ENCODE measurements around the gene RPL10.

RPL10 gene

DNA sequence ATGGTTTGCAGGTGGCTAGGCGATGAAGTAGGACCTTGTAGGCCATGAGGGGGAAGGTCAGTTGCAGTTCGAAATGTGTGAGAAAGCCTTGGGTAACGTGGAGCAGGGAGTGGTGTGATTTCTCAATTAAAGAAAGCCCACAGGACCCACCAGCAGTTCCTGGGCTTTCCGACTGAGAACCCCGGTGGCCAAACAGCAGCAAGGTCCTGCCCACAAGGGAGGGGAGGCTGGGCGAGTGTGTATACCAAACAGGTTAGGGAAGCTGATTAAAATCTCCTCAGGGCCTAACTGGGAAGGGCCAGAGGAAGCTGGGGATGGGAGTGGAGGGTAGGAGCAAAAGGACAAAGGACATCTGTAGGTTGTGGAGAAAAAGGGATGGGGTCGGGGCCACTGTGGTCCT, 32.7 kb downstream of the RPL10 start:
- in situ Hi-C loops (cut with MboI; ENCODE audit: low pct_unique_long_range_greater_than_20kb, low sequenced_read_pairs, unreplicated experiment) = no loop called here
- TF ChIP-seq, protein P1, sequence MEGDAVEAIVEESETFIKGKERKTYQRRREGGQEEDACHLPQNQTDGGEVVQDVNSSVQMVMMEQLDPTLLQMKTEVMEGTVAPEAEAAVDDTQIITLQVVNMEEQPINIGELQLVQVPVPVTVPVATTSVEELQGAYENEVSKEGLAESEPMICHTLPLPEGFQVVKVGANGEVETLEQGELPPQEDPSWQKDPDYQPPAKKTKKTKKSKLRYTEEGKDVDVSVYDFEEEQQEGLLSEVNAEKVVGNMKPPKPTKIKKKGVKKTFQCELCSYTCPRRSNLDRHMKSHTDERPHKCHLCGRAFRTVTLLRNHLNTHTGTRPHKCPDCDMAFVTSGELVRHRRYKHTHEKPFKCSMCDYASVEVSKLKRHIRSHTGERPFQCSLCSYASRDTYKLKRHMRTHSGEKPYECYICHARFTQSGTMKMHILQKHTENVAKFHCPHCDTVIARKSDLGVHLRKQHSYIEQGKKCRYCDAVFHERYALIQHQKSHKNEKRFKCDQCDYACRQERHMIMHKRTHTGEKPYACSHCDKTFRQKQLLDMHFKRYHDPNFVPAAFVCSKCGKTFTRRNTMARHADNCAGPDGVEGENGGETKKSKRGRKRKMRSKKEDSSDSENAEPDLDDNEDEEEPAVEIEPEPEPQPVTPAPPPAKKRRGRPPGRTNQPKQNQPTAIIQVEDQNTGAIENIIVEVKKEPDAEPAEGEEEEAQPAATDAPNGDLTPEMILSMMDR (IDR thresholded peaks at IDR 0.05; ENCODE audit: extremely low read depth, insufficient read depth, missing control alignments) = no peak
- no peak for DNase-seq (ENCODE audit: low spot score)

DNA sequence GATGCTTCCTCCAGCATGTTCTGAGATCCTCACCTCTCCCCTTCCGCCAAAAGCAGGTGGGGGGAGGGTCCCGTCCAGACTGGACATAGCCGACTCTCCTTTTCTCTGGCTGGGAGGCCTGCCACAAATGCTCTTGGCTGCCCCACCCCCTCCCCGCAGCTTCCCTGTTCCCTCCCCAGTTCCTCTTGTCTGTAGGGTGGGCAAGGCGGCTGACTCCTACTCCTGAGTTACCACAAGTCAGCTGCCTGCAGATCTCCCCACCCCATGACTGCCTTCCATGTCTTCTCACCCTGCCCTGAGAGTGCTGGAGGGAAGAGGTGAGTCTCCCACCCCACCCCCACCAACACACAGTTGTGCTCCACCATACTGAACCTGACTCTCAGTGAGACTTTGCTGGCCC, 33.2 kb downstream of the RPL10 start:
- no peak for DNase-seq (ENCODE audit: low spot score)
- TF ChIP-seq, protein P1 (IDR thresholded peaks at IDR 0.05; ENCODE audit: extremely low read depth, insufficient read depth, missing control alignments) = no peak
- in situ Hi-C loops (cut with MboI; ENCODE audit: low pct_unique_long_range_greater_than_20kb, low sequenced_read_pairs, unreplicated experiment) = no loop called here

DNA sequence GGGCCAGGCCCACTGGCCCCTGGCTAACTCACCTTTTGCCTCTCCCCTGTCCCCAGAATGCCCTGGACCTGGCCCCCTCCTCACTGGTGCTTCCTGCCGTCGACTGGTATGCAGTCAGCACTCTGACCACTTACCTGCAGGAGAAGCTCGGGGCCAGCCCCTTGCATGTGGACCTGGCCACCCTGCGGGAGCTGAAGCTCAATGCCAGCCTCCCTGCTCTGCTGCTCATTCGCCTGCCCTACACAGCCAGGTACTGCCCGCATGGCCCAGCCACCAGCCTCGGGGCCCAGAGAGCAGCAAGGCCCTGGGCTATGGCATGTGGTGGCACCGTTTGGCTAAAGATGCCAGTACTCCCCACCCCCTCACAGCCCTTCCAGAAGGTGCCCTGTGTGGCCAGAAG, 34.0 kb downstream of the RPL10 start:
- TF ChIP-seq, protein P1 (IDR thresholded peaks at IDR 0.05; ENCODE audit: extremely low read depth, insufficient read depth, missing control alignments) = no peak
- in situ Hi-C loops (cut with MboI; ENCODE audit: low pct_unique_long_range_greater_than_20kb, low sequenced_read_pairs, unreplicated experiment) = no loop called here
- no peak for DNase-seq (ENCODE audit: low spot score)

DNA sequence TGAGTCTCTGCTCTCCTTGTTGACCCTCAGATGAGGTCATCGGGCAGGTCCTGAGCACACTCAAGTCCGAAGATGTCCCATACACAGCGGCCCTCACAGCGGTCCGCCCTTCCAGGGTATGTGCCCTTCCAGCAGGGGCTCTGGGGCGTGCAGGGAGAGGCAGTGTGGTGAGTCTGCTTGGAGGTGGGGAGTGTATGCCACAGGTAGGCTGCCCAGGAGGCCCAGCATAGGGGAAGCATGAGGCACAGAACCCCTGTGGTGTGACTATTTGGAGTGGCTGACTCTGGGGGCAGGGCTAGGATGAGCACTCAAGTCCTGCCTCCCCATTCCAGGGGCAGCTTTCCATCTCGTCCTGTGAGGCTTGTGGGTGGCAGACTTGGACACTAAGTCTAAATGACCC, 35.4 kb downstream of the RPL10 start:
- in situ Hi-C loops (cut with MboI; ENCODE audit: low pct_unique_long_range_greater_than_20kb, low sequenced_read_pairs, unreplicated experiment) = no loop called here
- TF ChIP-seq, protein P1 (IDR thresholded peaks at IDR 0.05; ENCODE audit: extremely low read depth, insufficient read depth, missing control alignments) = no peak
- DNase-seq (ENCODE audit: low spot score) = no peak

DNA sequence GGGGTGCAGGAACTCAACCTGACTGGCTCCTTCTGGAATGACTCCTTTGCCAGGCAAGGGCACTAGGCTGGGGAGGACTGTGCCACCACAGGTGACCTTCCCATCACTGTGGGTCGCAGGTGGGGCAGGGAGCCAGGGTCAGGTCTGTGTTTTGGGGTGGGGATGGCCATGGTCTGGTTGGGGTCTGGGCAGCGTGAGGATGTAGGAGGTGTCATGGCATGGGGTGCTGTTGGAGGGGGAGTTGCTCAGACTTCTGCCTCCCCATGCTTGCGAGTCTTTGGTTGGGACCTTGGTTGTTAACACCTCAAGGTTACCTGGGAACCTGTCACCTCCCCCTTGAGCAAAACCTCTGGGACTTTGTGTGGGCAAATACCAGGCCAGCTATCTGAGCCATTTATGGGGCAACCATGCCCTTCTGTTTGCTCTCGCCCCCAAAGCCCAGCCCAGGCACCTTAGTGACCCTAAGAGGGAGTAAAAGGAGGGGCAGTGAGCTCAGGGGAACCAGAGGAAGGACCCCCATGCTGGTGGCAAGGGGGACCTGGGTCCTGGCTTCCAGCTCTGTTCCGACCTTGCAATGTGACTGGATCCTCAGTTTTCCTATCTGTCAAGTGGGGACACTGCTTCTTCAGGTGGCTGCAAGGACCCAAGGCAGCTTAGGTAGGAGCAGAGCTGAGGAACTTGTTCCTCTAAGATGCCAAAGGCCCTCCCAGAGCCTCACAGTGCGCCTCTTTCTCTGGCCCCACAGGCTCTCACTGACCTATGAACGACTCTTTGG, 36.4 kb downstream of the RPL10 start:
- TF ChIP-seq, protein P1 (IDR thresholded peaks at IDR 0.05; ENCODE audit: extremely low read depth, insufficient read depth, missing control alignments) = no peak
- no peak for DNase-seq (ENCODE audit: low spot score)
- in situ Hi-C loops (cut with MboI; ENCODE audit: low pct_unique_long_range_greater_than_20kb, low sequenced_read_pairs, unreplicated experiment) = no loop called here

DNA sequence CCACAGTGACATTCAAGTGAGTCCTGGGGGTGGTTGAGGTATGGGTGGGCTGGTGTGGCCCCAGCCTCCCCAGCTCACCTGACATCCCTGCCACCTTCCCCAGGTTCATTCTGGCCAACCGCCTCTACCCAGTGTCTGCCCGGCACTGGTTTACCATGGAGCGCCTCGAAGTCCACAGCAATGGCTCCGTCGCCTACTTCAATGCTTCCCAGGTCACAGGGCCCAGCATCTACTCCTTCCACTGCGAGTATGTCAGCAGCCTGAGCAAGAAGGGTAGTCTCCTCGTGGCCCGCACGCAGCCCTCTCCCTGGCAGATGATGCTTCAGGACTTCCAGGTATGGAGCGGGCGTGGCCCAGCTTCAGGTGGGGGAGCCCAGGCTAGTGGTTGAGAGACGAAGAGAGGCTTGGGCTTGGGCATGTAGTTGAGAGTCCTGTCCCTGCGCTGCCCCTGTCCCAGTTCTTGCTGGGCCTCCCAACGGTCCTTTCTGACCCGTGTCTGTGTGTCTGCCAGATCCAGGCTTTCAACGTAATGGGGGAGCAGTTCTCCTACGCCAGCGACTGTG, 37.1 kb downstream of the RPL10 start:
- TF ChIP-seq, protein P1 (IDR thresholded peaks at IDR 0.05; ENCODE audit: extremely low read depth, insufficient read depth, missing control alignments) = no peak
- DNase-seq (ENCODE audit: low spot score) = no peak
- in situ Hi-C loops (cut with MboI; ENCODE audit: low pct_unique_long_range_greater_than_20kb, low sequenced_read_pairs, unreplicated experiment) = no loop called here

Data from GM13977 (cell line).